HG03521 (cell line): ENCODE results near the gene POLD1.

Experiments
- ATAC-seq: cut with Tn5 transposase; IDR thresholded peaks from one replicate; pipeline ENCODE4 v1.9.1; 2021; ENCODE audit warnings: mild to moderate bottlenecking, moderate library complexity; ENCODE audit not compliant: unreplicated experiment

Gene POLD1

DNA sequence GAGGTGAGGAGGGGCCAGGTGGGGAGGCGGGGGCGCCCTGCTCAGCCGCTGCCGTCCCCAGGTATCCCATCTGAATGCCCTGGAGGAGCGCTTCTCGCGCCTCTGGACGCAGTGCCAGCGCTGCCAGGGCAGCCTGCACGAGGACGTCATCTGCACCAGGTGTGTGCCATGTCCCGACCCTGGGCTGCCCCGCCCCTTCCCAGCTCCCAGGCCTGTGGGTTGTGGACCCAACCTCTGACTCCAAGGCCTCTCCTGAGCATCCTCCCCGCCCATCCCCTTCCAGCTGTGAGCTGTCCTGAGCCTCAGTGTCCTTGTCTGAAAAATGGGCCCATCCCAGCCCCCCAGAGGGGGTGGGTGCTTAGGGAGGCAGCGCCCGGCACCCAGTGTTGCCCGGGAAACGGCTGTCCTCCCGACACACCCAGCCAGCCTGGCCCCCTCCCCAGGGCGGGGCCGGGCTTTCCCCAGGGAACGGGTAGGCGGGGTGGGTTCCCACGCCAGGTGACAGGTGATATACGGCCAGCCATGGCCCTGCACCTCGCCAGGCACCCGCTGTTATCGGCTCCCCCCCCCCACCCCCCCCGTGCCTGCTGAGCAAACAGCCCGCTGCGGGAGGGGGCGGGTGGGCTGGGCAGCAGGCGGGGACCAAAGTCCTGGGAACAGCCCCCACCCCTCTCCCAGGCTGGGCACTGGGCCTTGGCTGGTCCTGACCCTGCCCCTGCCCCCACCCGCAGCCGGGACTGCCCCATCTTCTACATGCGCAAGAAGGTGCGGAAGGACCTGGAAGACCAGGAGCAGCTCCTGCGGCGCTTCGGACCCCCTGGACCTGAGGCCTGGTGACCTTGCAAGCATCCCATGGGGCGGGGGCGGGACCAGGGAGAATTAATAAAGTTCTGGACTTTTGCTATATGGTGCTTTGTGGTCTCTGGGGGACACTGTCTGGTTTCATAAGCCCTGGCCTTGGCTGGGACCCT, 33.2 kb downstream of the POLD1 start:
- ATAC-seq = no peak

DNA sequence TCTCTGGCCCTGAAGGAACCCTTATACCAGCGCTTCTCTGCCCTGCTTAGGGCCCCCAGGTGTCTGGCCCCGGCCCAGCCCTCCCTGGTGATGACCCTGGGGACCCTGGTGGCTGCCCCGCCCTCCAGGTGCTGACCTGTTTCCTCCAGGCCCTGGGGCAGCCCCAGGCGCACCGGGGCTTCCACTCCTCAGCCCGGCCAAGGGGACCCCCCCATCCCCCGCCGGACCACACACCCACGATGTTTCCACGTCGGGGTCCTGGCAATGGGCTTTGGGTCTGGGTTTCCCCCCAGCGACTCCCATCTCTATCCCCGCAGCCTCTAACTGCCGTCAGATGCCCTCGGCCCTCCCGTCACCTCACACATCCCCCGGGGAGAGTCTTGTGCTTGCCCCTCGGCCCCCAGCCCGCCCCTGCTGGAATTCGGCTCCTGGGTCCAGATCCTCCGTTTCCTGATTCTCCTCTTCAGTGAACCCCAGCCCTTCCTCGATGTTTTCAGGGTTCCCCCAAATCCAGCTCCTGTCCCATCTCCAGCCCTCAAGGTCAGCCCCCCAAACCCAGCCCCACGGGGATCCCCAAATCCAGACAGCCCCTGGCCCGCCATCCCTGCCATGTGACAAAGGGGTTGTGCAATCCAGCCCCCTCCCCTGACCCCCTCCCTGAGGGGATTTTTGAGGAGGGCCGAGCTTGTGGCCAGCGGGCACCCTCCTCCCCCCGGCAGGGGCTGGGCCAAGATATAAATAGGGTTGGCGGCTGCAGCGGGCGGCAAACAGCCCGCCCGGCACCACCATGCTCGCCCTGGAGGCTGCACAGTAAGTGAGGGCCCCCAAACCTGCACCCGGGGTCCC, 34.3 kb downstream of the POLD1 start, which contains the start of gene SPIB:
SPIB (plus strand) TSS at position 763 of the 846 bp plus-strand sequence; CDS start at position 788, 25 bp downstream.
- ATAC-seq = no peak

DNA sequence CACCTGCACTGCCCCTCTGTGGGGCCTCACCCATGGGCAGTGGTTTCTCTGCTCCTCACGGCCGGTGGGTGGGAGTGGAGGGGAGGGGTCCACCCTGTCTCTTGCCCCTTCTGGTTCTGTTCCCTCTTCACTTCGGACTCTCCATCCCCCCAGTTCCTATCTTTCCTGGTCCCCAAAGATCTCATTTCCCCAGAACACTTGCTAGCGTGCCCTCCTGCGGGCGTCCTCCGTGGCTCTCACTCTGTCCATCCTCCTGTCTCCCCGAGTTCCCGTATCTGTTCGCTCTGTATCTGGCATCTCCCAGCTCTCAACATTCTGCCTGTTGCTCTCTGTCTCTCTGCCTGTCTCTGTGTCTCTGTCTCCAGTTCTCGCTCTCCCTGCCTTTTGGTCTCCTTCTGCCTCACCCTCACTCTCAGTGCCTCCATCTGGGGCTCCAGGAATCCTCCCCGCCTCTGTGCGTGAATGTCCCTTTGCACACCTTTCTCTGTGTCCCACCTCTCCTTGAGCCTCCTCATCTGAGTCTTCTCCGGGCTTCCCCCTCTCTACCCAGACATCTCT, 35.0 kb downstream of the POLD1 start:
- ATAC-seq = no peak

DNA sequence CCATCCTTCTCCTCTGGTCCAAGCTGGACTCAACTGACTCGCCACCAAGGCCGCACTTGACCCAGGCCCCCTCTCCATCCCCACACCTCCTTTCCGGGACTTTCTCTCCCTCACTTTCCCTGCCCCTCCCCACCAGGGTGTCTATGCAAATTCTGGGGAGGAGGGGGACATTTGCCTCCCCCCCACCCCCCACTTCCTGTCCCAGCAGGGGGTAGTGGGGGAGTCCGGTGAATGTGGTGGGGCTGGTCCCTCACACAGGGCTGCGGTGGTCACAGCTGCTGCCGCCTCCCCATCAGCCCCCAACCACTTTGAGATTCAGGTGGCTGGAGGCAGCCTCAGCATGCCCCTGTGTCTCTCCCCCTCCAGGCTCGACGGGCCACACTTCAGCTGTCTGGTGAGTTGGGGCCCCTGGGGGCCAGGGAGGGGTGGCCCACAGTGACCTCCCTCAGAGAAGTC, 35.5 kb downstream of the POLD1 start:
- no peak for ATAC-seq

DNA sequence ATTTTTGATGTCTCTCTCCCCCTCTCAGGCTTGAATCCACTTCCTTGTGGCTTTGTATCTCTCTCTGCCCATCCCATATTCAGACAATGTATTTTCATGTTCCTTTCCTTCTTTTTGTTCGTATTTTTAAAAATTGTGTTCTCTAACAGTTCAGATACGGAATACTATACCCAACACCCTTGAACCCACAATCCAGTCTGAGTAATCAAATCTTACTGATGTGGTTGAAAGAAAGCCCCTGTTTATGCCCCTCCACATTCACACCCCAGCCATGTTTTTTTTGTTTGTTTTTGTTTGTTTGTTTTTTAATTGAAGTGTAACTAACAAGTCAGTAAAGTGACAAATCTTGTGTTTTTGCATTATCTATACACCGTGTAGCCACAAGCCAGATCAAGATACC, 36.0 kb downstream of the POLD1 start:
- no peak for ATAC-seq

DNA sequence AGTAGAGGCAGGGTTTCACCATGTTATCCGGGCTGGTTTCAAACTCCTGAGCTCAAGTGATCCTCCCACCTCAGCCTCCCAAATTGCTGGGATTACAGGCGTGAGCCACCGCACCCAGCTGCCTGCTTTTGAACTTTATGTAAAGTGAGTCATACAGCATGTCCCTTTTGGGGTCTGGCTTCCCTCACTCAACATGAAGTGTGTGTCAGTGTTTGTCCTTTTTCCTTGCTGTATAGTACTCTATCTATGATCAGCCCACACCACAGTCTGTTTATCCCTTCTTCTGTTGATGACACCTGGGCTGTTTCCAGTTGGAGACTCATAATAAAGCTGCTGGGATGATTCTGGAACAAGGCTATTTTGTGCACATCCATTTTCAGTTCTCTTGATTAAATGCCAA, 36.7 kb downstream of the POLD1 start:
- no peak for ATAC-seq

DNA sequence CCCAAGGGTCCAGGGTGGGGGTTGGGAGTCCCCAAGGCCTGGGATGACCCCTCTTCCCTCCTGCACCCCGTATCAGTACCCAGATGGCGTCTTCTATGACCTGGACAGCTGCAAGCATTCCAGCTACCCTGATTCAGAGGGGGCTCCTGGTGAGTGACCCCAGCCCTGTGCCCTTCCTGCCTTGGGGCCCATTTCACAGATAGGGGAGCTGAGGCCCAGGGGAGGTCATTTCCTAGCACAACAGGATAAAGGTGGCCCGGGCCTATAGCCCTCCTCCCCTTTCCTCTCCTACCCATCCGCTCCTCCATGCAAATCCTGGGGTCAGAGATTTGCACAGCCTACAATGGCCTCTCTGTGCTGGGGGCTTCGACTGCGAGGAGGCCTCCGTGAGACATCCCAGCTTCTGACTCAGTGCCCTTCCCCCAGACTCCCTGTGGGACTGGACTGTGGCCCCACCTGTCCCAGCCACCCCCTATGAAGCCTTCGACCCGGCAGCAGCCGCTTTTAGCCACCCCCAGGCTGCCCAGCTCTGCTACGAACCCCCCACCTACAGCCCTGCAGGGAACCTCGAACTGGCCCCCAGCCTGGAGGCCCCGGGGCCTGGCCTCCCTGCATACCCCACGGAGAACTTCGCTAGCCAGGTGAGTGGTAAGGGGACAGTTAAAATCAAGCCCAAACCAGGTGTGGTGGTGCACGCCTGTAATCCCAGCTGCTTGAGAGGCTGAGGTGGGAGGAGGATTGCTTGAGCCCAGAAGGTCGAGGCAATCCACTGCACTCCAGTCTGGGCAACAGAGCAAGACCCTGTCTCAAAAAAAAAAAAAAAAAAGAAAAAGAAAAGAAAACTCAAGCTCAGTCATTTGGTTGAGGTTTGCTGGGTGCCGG, 38.5 kb downstream of the POLD1 start:
- no peak for ATAC-seq

DNA sequence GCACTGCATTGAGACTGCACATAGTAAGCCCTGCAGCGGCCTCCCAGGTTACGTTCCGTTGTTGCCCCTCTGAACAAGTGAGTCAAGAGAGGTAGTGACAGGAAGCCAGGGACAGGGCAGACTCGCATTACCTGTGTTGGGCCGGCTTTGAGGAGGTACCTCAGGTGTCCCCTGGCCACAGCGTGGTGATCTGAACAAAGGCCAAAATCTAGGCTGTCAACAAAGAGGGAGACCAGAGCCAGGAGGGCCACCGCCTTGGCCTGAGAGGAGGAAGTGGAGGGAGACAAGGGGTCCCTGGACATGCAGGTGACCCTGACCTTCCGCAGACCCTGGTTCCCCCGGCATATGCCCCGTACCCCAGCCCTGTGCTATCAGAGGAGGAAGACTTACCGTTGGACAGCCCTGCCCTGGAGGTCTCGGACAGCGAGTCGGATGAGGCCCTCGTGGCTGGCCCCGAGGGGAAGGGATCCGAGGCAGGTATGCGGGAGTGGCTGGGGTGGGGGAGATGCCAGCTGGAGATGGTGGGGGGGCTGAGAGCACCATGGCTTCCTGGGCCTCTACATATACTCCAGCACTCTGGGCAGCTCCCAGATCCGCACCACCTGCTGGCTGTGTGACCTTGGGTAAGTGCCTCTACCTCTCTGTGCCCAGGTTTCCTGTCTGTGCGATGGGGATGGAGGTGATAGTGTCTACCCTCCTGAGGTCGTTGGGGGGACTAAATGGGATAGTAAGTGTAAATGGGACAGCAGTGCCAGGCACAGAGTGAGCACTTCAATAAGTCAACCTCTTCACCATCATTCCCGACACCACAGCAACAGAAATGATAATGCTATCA, 39.3 kb downstream of the POLD1 start:
- no peak for ATAC-seq

DNA sequence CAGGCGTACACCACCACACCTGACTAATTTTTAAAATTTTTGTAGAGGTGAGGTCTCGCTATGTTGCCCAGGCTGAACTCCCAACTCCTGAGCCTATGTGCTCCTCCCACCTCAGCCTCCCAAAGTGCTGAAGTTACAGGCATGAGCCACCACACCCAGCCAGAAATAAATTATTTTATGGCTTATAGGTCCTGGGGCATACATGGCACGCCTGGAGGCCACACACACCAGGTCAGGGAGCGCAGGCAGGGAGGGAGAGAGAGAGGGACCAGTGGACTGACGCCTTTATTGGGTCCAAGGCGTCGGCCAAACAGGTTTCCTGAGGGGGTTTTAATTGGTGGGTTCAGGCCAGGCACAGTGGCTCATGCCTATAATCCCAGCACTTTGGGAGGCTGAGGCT, 41.4 kb downstream of the POLD1 start:
- ATAC-seq = no peak

DNA sequence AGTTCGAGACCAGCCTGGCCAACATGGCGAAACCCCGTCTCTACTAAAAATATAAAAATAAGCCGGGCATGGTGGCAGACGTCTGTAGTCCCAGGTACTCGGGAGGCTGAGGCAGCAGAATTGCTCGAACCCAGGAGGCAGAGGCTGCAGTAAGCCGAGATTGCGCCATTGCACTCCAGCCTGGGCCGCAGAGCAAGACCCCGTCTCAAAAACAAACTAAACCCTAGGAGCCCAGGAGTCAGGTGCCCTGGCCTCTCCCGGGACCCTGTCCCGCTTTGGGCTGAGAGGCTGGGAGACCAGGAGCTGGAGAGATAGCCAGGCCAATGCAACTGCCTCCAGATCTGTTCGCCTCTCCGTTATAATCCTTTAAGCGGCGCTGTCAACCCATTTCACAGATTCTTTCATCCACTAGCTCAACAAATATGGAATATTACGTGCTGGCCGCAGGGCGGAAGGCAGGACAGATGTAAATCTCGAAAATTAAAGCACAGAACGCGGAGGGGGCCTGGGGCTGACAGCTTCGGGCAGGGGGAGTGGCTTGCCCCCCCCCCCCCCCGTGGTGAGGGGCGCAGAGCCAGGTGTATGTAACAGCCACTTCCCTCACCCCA, 43.3 kb downstream of the POLD1 start:
- ATAC-seq = no peak

DNA sequence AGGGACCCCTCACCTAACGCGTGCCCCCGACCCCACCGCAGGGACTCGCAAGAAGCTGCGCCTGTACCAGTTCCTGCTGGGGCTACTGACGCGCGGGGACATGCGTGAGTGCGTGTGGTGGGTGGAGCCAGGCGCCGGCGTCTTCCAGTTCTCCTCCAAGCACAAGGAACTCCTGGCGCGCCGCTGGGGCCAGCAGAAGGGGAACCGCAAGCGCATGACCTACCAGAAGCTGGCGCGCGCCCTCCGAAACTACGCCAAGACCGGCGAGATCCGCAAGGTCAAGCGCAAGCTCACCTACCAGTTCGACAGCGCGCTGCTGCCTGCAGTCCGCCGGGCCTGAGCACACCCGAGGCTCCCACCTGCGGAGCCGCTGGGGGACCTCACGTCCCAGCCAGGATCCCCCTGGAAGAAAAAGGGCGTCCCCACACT, 43.9 kb downstream of the POLD1 start:
- ATAC-seq = no peak

DNA sequence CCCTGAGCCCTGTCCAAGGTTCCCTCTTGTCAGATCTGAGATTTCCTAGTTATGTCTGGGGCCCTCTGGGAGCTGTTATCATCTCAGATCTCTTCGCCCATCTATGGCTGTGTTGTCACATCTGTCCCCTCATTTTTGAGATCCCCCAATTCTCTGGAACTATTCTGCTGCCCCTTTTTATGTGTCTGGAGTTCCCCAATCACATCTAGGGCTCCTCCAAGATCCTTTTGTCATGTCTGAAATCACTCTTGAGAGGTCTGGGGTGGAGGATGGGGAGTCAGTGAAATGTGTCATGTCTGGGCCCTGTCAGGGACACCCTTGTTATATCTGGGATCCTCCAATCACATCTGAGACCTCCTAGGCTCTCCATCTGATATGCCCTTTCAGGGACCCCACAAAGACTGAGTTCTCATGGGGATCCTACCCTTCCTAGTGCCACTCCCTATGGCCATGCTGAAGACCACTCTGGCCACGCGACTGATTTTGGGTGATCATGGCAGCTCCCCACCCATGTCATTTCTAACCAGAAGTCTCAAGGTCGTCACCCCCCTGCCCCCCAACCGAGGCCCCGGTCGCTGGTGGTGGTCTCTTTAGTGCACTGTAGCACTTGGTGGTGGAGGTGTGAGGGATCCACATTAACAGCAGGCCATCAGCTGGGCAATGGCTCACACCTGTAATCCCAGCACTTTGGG, 44.8 kb downstream of the POLD1 start:
- ATAC-seq = no peak

- ATAC-seq = no peak
These were observed 46.8 kb downstream of the POLD1 start for GRCh38 chr19:50430888-50431342.

DNA sequence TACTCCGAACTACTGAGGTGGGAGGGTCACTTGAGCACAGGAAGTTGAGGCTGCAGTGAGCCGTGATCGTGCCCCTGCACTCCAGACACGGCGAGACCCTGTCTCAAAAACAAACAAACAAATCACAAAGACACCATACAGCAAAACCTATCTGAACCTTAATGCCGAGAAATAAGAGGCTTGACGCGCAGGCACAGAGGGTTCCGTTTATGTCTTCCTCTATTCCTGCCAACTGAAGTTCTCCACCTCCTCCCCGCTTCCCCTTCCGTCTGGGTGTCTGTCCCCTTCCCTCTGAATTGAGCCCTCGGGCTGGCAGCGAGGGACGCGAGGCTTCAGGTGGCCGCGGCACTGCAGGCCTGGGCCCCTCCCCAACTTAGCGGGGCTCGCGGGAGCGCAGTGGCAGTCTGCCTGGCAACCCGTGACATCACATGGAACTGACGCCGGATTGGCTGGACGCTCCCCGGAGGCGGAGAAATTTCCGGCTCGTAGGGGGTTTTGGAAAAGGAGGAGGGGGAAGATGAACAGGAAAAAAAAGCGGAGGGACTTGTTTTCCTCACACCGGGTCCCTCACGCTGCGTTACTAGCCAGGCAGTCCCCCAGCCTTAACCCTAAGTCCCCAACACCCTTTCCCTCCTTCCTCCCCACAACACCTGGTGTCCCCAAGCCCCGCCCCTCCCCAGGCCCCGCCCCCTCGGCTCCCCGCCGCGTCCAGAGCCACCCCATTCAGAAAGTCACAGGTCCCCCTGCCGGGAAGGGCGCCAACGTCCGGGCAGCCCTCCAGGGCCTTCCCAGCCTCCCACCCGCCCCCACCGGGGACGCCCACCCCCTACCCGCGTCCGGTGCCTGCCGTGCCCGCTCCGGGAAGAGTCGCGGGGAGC, 47.4 kb downstream of the POLD1 start:
- peak; percentile 73 for ATAC-seq

DNA sequence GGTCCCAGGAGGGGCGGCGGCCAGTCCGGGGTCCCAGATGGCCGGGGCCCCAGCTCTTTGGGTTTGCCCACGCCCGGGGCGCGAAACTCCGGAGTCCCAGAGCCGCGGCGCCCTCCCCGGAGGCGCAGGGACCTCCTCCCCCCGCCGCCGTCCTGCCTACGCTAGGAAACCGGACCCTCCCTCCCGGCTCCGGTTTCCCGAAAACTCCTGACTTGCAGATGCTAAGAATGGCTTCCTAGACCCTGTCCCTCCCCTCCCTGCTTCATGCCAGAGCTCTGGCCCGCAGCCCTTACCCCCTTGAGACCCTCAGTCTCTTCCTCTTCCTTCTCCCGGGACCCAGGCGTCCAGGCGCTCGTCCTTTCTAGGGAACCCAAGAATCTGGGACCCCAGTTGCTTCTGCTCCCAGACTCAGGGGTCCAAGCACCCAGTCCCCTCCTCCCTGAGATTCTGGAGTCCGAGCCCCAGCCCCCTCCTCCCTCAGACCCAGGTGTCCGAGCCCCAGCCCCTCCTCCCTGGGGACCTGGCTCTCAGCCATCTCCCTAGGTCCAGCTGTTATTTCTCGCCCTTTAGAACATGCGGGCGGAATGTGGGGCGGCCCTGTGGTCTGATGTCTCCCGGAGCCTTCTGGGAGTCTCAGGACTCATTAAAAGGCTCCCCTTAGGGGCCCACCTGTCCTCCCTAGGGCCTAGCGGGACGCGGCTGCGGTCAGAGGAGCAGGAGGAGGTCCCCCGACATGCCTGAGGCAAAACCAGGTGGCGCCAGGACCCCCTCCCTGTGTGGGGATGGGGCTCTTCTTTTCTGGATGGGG, 48.3 kb downstream of the POLD1 start, which contains the start of gene MYBPC2:
MYBPC2 (plus strand) TSS at position 672 of the 808 bp plus-strand sequence; CDS start at position 734, 62 bp downstream.
- ATAC-seq = no peak
